HepG2 (cell line): ENCODE measurements around the gene NPNT. TPM values are rescaled to one million over a fixed set of nuclear protein-coding genes. Genes with fewer than 3 reads are reported as not detected.
A peak's percentile ranks its signal among the peaks of the same experiment; 100 is the strongest.

ENCODE experiments used
- ATAC-seq: fragments of 200-7000 bp; cut with Tn5 transposase; 3 replicates; pipeline ENCODE4 v1.9.1; 2020; ENCODE audit warnings: mild to moderate bottlenecking, moderate library complexity
- BruUV-seq: library from RNA; stranded (reverse); fragments of 400-500 nt; replicated peaks from 2 replicates; lab custom pipeline; 2021; lab: Mats Ljungman, UMichigan
- CTCF ChIA-PET: fragments of 300-600 bp; formaldehyde crosslinking; extraction: SDS; loops from one replicate; lab custom pipeline; 2021; ENCODE audit warnings: low total read pairs, inconsistent platforms, low intra/inter-chr PET ratio; lab: Yijun Ruan, JAX
- POLR2A ChIA-PET: fragments of 350-600 bp; sonication (Branson Sonifier 250); formaldehyde crosslinking; loops from one replicate; lab custom pipeline; 2020; ENCODE audit warnings: antibody characterized with exemption, inconsistent platforms; lab: Yijun Ruan, JAX
- DNase-seq: peaks from one replicate; pipeline ENCODE4 v3.0.0-alpha.2; 2015; ENCODE audit warnings: low spot score
- FAIRE-seq: peaks from 3 replicates; lab custom pipeline; 2011; peaks lifted over from hg19 to GRCh38; lab: Jason Lieb, UNC
- H2AFZ ChIP-seq: one replicate; pipeline ENCODE4 v1.6.1; 2011; ENCODE audit warnings: low read length, inconsistent platforms
- H3K27ac ChIP-seq: fragments of 300-600 bp; 3 replicates; pipeline ENCODE4 v1.8.0; 2011; ENCODE audit warnings: mixed run types, mild to moderate bottlenecking, mixed read lengths, low read length, inconsistent platforms; ENCODE audit not compliant: insufficient read depth; ENCODE audit errors: extremely low read length
- H3K27me3 ChIP-seq, 2 experiments: fragments of 200-600 bp in 1 of 2; 2 replicates in 1 of 2; 3 replicates in 1 of 2; pipeline versions ENCODE4 v1.6.0 to v1.8.0; 2011; ENCODE audit warnings: low read length in 2 of 2, mild to moderate bottlenecking in 2 of 2, moderate library complexity in 2 of 2, inconsistent platforms in 1 of 2; ENCODE audit not compliant: insufficient read depth in 2 of 2, control insufficient read depth in 1 of 2
- H3K36me3 ChIP-seq, 2 experiments: fragments of 200-600 bp in 1 of 2; replicated peaks in 1 of 2; 2 replicates in 1 of 2; 3 replicates in 1 of 2; pipeline versions ENCODE4 v1.5.1 to v1.8.0; 2011; ENCODE audit warnings: low read length in 2 of 2, inconsistent platforms in 1 of 2; ENCODE audit not compliant: insufficient read depth in 2 of 2, control insufficient read depth in 1 of 2
- H3K4me1 ChIP-seq: 2 replicates; pipeline ENCODE4 v1.5.1; 2012; ENCODE audit warnings: low read length, inconsistent platforms; ENCODE audit not compliant: insufficient read depth
- H3K4me2 ChIP-seq: 2 replicates; pipeline ENCODE4 v1.6.0; 2011; ENCODE audit warnings: low read depth, low read length, inconsistent platforms
- H3K4me3 ChIP-seq, 3 experiments: fragments of 200-600 bp in 1 of 3; sonication (generic), shearing (Covaris generic) in 1 of 3; replicated peaks in 1 of 3; 2 replicates each; pipeline ENCODE4 v1.5.1; 2011 to 2016; ENCODE audit warnings: low read length in 3 of 3, inconsistent platforms in 2 of 3, low read depth in 2 of 3, mild to moderate bottlenecking in 2 of 3, control low read depth in 1 of 3, mixed read lengths in 1 of 3; ENCODE audit not compliant: insufficient read depth in 1 of 3
- H3K79me2 ChIP-seq: one replicate; pipeline ENCODE4 v1.6.1; 2011; ENCODE audit warnings: low read length, inconsistent platforms; ENCODE audit not compliant: insufficient read depth
- H3K9ac ChIP-seq: 2 replicates; pipeline ENCODE4 v1.6.0; 2011; ENCODE audit warnings: mild to moderate bottlenecking, low read depth, low read length, inconsistent platforms; ENCODE audit not compliant: insufficient read depth
- H3K9me3 ChIP-seq: 2 replicates; pipeline ENCODE4 v1.5.1; 2012; ENCODE audit warnings: mild to moderate bottlenecking, low read length
- H4K20me1 ChIP-seq: 2 replicates; pipeline ENCODE4 v1.6.0; 2011; ENCODE audit warnings: inconsistent platforms, mild to moderate bottlenecking, low read length, moderate library complexity; ENCODE audit not compliant: insufficient read depth
- HNRNPLL ChIP-seq: fragments of 200-400 bp; formaldehyde crosslinking; IDR thresholded peaks from 2 replicates; pipeline ENCODE4 v1.6.1; 2017; ENCODE audit warnings: mild to moderate bottlenecking, low read depth, low read length; ENCODE audit not compliant: poor library complexity, severe bottlenecking
- LCORL ChIP-seq, 2 experiments: fragments of 450-650 bp in 1 of 2; sonication (generic) in 1 of 2; formaldehyde crosslinking in 1 of 2; IDR thresholded peaks; 2 replicates each; pipeline versions ENCODE4 v1.5.0 to v1.6.1; 2017 to 2020; ENCODE audit warnings: antibody characterized with exemption in 1 of 2, missing genetic modification reagents in 1 of 2
- MAFK ChIP-seq, 2 experiments: IDR thresholded peaks in 1 of 2; conservative IDR thresholded peaks in 1 of 2; 2 replicates each; pipeline ENCODE4 v1.6.1; 2011; ENCODE audit warnings: improper control_type of control experiment in 2 of 2, low read length in 2 of 2
- MED13 ChIP-seq: sonication (generic); formaldehyde crosslinking; IDR thresholded peaks from 2 replicates; pipeline ENCODE4 v1.5.0; 2020; ENCODE audit warnings: missing genetic modification reagents
- NR3C1 ChIP-seq: sonication (generic); formaldehyde crosslinking; IDR thresholded peaks from 2 replicates; pipeline ENCODE4 v1.4.0; 2020; ENCODE audit warnings: missing genetic modification reagents
- RFX3 ChIP-seq: IDR thresholded peaks from 2 replicates; pipeline ENCODE4 v1.6.1; 2016; ENCODE audit warnings: missing biosample characterization, missing genetic modification reagents
- ZMYM4 ChIP-seq: sonication (generic); formaldehyde crosslinking; IDR thresholded peaks from 2 replicates; pipeline ENCODE4 v1.8.1; 2023; ENCODE audit warnings: mild to moderate bottlenecking, missing genetic modification reagents
- ZNF160 ChIP-seq: sonication (generic); formaldehyde crosslinking; IDR thresholded peaks from 2 replicates; pipeline ENCODE4 v1.8.0; 2022; ENCODE audit warnings: mild to moderate bottlenecking, inconsistent platforms, missing genetic modification reagents
- ZNF281 ChIP-seq: sonication (generic); formaldehyde crosslinking; IDR thresholded peaks from 2 replicates; pipeline ENCODE4 v1.4.0; 2020; ENCODE audit warnings: missing genetic modification reagents, borderline replicate concordance
- ZNF383 ChIP-seq: sonication (generic); formaldehyde crosslinking; IDR thresholded peaks from 2 replicates; pipeline ENCODE4 v1.4.0; 2020; ENCODE audit warnings: missing genetic modification reagents, mild to moderate bottlenecking, borderline replicate concordance
- ZNF660 ChIP-seq: sonication (generic); formaldehyde crosslinking; IDR thresholded peaks from 2 replicates; pipeline ENCODE4 v1.5.1; 2020; ENCODE audit warnings: mild to moderate bottlenecking, low read depth, missing genetic modification reagents, borderline replicate concordance
- ZNF784 ChIP-seq: sonication (generic); formaldehyde crosslinking; IDR thresholded peaks from 2 replicates; pipeline ENCODE4 v1.5.1; 2020; ENCODE audit warnings: missing genetic modification reagents, mild to moderate bottlenecking, borderline replicate concordance
- WGBS: methylation state at CpG from one replicate; pipeline ENCODE4 v1.1.6; 2017; ENCODE audit warnings: low lambda C conversion rate; 5-methylcytosine and 5-hydroxymethylcytosine counted together
- in situ Hi-C: cut with HindIII; loops from 2 replicates; pipeline ENCODE4 v1.10.0; 2017; ENCODE audit warnings: low pct_unique_long_range_greater_than_20kb; ENCODE audit not compliant: extremely low pct_ligation_motif_present
- intact Hi-C: fragments of 100-400 bp; cut with micrococcal nuclease; formaldehyde crosslinking; loops from one replicate; pipeline ENCODE4 v1.10.0; 2022; ENCODE audit not compliant: unreplicated experiment
- polyA plus RNA-seq, 8 experiments: library from polyadenylated mRNA; depleted of rRNA in 3 of 8; stranded (reverse) in 7 of 8; unstranded in 1 of 8; fragments of >200 nt; fragmentation: Illumina TruSeq in 4 of 8; extraction: Trizol in 4 of 8; gene quantifications; 2 replicates each; pipeline versions ENCODE4 v1.2.1 to v1.2.3, GENCODE V29; 2011 to 2016; ENCODE audit warnings: low read depth in 4 of 8, missing spikeins in 1 of 8, mixed read lengths in 1 of 8; ENCODE audit not compliant: insufficient read depth in 1 of 8
- total RNA-seq, 5 experiments: library from RNA; depleted of rRNA; stranded (reverse); fragments of >200 nt; fragmentation: Illumina TruSeq; extraction: Trizol; gene quantifications; 2 replicates each; pipeline ENCODE4 v1.2.3, GENCODE V29; 2016; ENCODE audit warnings: low read depth in 1 of 5

The NPNT gene
- total and polyA plus RNA-seq, 2 of the 13 experiments (the other 11 are each of a cell fraction or from before 2014, with no cell fraction given) = 1.1 to 19.1 TPM

GRCh38 chr4:106011387-106011786 is 116.1 kb downstream of the NPNT start:
- H3K36me3 ChIP-seq = no peaks in the 10 kb centered on the region
- H3K27ac ChIP-seq = no peak overlapping the region
- POLR2A ChIA-PET = no interaction called here
- no peak overlapping the region for H2AFZ ChIP-seq
- ATAC-seq (no peak), FAIRE-seq (no peak)
- no peaks in the 10 kb centered on the region for H3K4me1 ChIP-seq
- WGBS = 97% methylated on average over 1 of the region's 1 CpG
- H3K9me3 ChIP-seq = peaks cover 21% of the 10 kb centered on the region
- H3K27me3 ChIP-seq = no peaks in the 10 kb centered on the region
- TF ChIP-seq ZNF784 (CRISPR knock-in tag) (no peak), ZNF160 (peak; percentile 94)
- TF ChIP-seq, all 625 proteins: peak for 1
- H3K4me2 ChIP-seq = no peak overlapping the region
- no peak for DNase-seq
- H3K9ac ChIP-seq = no peak overlapping the region
- no TSS peak for BruUV-seq
- CTCF ChIA-PET = no interaction called here
- no peaks in the 10 kb centered on the region for H3K79me2 ChIP-seq
- no peak overlapping the region for H3K4me3 ChIP-seq
- in situ Hi-C loops = no loop called here
- intact Hi-C loops = no loop called here
- no peaks in the 10 kb centered on the region for H4K20me1 ChIP-seq

- ChIA-PET CTCF (no interaction called here), POLR2A (no interaction called here)
- in situ Hi-C loops = no loop called here
- no TSS peak for BruUV-seq
- Histone ChIP-seq H3K4me1 (no peaks in the 10 kb centered on the region), H3K9ac (no peak overlapping the region), H3K27me3 (no peaks in the 10 kb centered on the region), H3K79me2 (no peaks in the 10 kb centered on the region), H3K4me3 (no peak overlapping the region), H3K27ac (no peak overlapping the region), H4K20me1 (no peaks in the 10 kb centered on the region), H2AFZ (no peak overlapping the region), H3K36me3 (no peaks in the 10 kb centered on the region), H3K9me3 (peaks cover 7% of the 10 kb centered on the region; the same call in 1 of the 2 replicates), H3K4me2 (no peak overlapping the region)
- intact Hi-C loops = no loop called here
- ATAC-seq = no peak
- no peak for DNase-seq
- 76% methylated on average over 5 of the region's 5 CpGs for WGBS
- FAIRE-seq = no peak
- TF ChIP-seq NR3C1 (CRISPR knock-in tag) = no peak
- TF ChIP-seq MAFK (conservative IDR thresholded peaks at IDR 0.05 in 1 of 2, IDR thresholded peaks at IDR 0.05 in 1 of 2; ENCODE audit: low read length in 2 of 2) = no peak
- no peak for TF ChIP-seq ZNF281
- TF ChIP-seq ZNF660 (CRISPR knock-in tag) = no peak
- no peak for TF ChIP-seq HNRNPLL
- no peak for TF ChIP-seq LCORL (IDR thresholded peaks at IDR 0.05)
- TF ChIP-seq LCORL (CRISPR knock-in tag; IDR thresholded peaks at IDR 0.05) = no peak
- no peak for TF ChIP-seq MED13 (CRISPR knock-in tag)
- TF ChIP-seq ZNF383 = no peak
- TF ChIP-seq RFX3 = no peak
- TF ChIP-seq ZMYM4 = no peak
Measured at GRCh38 chr4:106017975-106018374, 122.7 kb downstream of the NPNT start.
